Upper lobe of left lung (tissue), 6 donors: ENCODE results near the gene KRT6C. TPM values are rescaled to one million over a fixed set of nuclear protein-coding genes. Genes with fewer than 3 reads are reported as not detected.

ENCODE experiments used
- ATAC-seq, 2 donors: fragments of 200-7000 bp; cut with Tn5 transposase; one replicate each; pipeline ENCODE4 v1.9.1; 2022; ENCODE audit warnings: mild to moderate bottlenecking in 2 of 2, moderate library complexity in 2 of 2; ENCODE audit not compliant: low FRiP score in 2 of 2
- DNase-seq, 2 donors: peaks; one replicate each; pipeline ENCODE4 v3.0.0-alpha.2; 2019 to 2020
- H3K27ac ChIP-seq, 4 donors: fragments of 200-600 bp; sonication (generic); one replicate each; pipeline ENCODE4 v1.5.1; 2016 to 2019
- H3K27me3 ChIP-seq, 4 donors: fragments of 200-600 bp; sonication (generic); one replicate each; pipeline ENCODE4 v1.5.1; 2017 to 2019
- H3K36me3 ChIP-seq, 4 donors: fragments of 200-600 bp; sonication (generic); one replicate each; pipeline ENCODE4 v1.5.1; 2016 to 2019
- H3K4me1 ChIP-seq, 4 donors: fragments of 200-600 bp; sonication (generic); one replicate each; pipeline ENCODE4 v1.5.1; 2018 to 2019
- H3K4me3 ChIP-seq, 4 donors: fragments of 200-600 bp; sonication (generic); one replicate each; pipeline ENCODE4 v1.5.1; 2017 to 2019; ENCODE audit warnings: mild to moderate bottlenecking in 2 of 4, moderate library complexity in 1 of 4
- H3K9me3 ChIP-seq, 4 donors: fragments of 200-600 bp; sonication (generic); one replicate each; pipeline ENCODE4 v1.5.1; 2018 to 2019
- CTCF ChIP-seq, 6 experiments: fragments of 450-650 bp in 4 of 6; fragments of 200-600 bp in 2 of 6; sonication (generic) in 2 of 6; IDR thresholded peaks; one replicate each; pipeline ENCODE4 v1.5.1; 2016 to 2019; ENCODE audit warnings: antibody characterized with exemption in 6 of 6
- EP300 ChIP-seq, 4 donors: sonication (generic); formaldehyde crosslinking; IDR thresholded peaks; one replicate each; pipeline ENCODE4 v1.5.1; 2017; ENCODE audit warnings: antibody characterized with exemption in 4 of 4, control low read depth in 2 of 4
- POLR2A ChIP-seq, 4 donors: fragments of 450-650 bp; IDR thresholded peaks; one replicate each; pipeline ENCODE4 v1.5.1; 2016 to 2017; ENCODE audit warnings: antibody characterized with exemption in 4 of 4, mild to moderate bottlenecking in 2 of 4
- POLR2AphosphoS5 ChIP-seq, 2 donors: sonication (generic); formaldehyde crosslinking; IDR thresholded peaks; one replicate each; pipeline ENCODE4 v1.5.1; 2017; ENCODE audit warnings: antibody characterized with exemption in 2 of 2
- WGBS, 2 donors: methylation state at CpG; one replicate each; pipeline ENCODE4 v1.1.5; 2017 to 2018; 5-methylcytosine and 5-hydroxymethylcytosine counted together
- total RNA-seq, 6 donors: library from RNA; depleted of rRNA in 4 of 6; stranded (reverse); fragments of >200 nt in 4 of 6; gene quantifications; one replicate each; pipeline versions ENCODE4 v1.1.0 to v1.2.1, GENCODE V29; 2016 to 2021
- donor health status: DM: no; HTN: no; CAD: no; lungs with moderate emphysema.
- donor health status: DM: no; HTN: yes; CAD: no; lungs with severe emphysema.

Gene KRT6C
- total RNA-seq, 6 donors from 2014 or later: not detected

GRCh38 chr12:52519387-52519703 is 45.7 kb upstream of the KRT6C start:
- TF ChIP-seq POLR2AphosphoS5 (IDR thresholded peaks at IDR 0.05) (no peak), EP300 (IDR thresholded peaks at IDR 0.05) (no peak), CTCF (IDR thresholded peaks at IDR 0.05) (no peak), POLR2A (IDR thresholded peaks at IDR 0.05) (no peak)
- H3K27me3 ChIP-seq: peaks cover 0 to 3% (median 0%) of the 10 kb centered on the region in 4 donors
- no peaks in the 10 kb centered on the region for H3K36me3 ChIP-seq
- H3K4me1 ChIP-seq: no peaks in the 10 kb centered on the region
- no peak overlapping the region for H3K27ac ChIP-seq
- 67 to 70% methylated on average over 3 of the region's 3 CpGs for WGBS, 2 donors
- no peak overlapping the region for H3K4me3 ChIP-seq
- DNase-seq (no peak), ATAC-seq (no peak)
- no peaks in the 10 kb centered on the region for H3K9me3 ChIP-seq

GRCh38 chr12:52518574-52519386 is 45.2 kb upstream of the KRT6C start:
- Histone ChIP-seq H3K4me1 (no peaks in the 10 kb centered on the region), H3K4me3 (no peak overlapping the region), H3K27ac (no peak overlapping the region), H3K27me3 (peaks cover 0 to 3% (median 0%) of the 10 kb centered on the region in 4 donors), H3K9me3 (no peaks in the 10 kb centered on the region), H3K36me3 (no peaks in the 10 kb centered on the region)
- ATAC-seq: no peak
- DNase-seq: no peak
- TF ChIP-seq EP300 (IDR thresholded peaks at IDR 0.05) (no peak), POLR2AphosphoS5 (IDR thresholded peaks at IDR 0.05) (no peak), POLR2A (IDR thresholded peaks at IDR 0.05) (no peak)
- 80% methylated on average over 6 to 8 of the region's 8 CpGs for WGBS, 2 donors

GRCh38 chr12:52517888-52518287 is 44.3 kb upstream of the KRT6C start:
- H3K27me3 ChIP-seq: peaks cover 0 to 3% (median 0%) of the 10 kb centered on the region in 4 donors
- WGBS, 2 donors: 88 to 90% methylated on average over 5 of the region's 5 CpGs
- ATAC-seq: no peak
- no peaks in the 10 kb centered on the region for H3K9me3 ChIP-seq
- no peak for DNase-seq
- TF ChIP-seq POLR2AphosphoS5 (IDR thresholded peaks at IDR 0.05): no peak
- no peak for TF ChIP-seq EP300 (IDR thresholded peaks at IDR 0.05)
- no peak for TF ChIP-seq CTCF (IDR thresholded peaks at IDR 0.05)
- TF ChIP-seq POLR2A (IDR thresholded peaks at IDR 0.05): no peak
- H3K27ac ChIP-seq: no peak overlapping the region
- no peaks in the 10 kb centered on the region for H3K36me3 ChIP-seq
- no peak overlapping the region for H3K4me3 ChIP-seq
- H3K4me1 ChIP-seq: no peaks in the 10 kb centered on the region

GRCh38 chr12:52517005-52517835 is 43.6 kb upstream of the KRT6C start:
- no peak overlapping the region for H3K4me3 ChIP-seq
- ATAC-seq (no peak), DNase-seq (no peak)
- no peak for TF ChIP-seq POLR2A (IDR thresholded peaks at IDR 0.05)
- no peak for TF ChIP-seq POLR2AphosphoS5 (IDR thresholded peaks at IDR 0.05)
- TF ChIP-seq CTCF (IDR thresholded peaks at IDR 0.05): no peak
- no peak for TF ChIP-seq EP300 (IDR thresholded peaks at IDR 0.05)
- no peaks in the 10 kb centered on the region for H3K4me1 ChIP-seq
- no peak overlapping the region for H3K27ac ChIP-seq
- H3K9me3 ChIP-seq: no peaks in the 10 kb centered on the region
- WGBS, 2 donors: 89 to 92% methylated on average over 12 to 14 of the region's 14 CpGs
- peaks cover 0 to 3% (median 0%) of the 10 kb centered on the region in 4 donors for H3K27me3 ChIP-seq
- no peaks in the 10 kb centered on the region for H3K36me3 ChIP-seq
